ENCODE measurements around the gene NPHP4. TPM values are rescaled to one million over a fixed set of nuclear protein-coding genes. Genes with fewer than 3 reads are reported as not detected.

NPHP4 gene
- total RNA-seq, 6 experiments from 2014 or later: 5.0 to 6.8 (median 6.0) TPM

- no peaks in the 10 kb centered on the region for H3K4me1 Mint-ChIP-seq (ENCODE audit: low read depth)
- no peak overlapping the region for H3K4me3 Mint-ChIP-seq
- peaks cover 6% of the 10 kb centered on the region; the same call in 1 of the 2 replicates for H3K36me3 Mint-ChIP-seq (ENCODE audit: low read depth)
- TF ChIP-seq CTCF (IDR thresholded peaks at IDR 0.05): no peak
- no peaks in the 10 kb centered on the region for H3K9me3 Mint-ChIP-seq
- no peak for DNase-seq
- H3K27ac Mint-ChIP-seq: no peak overlapping the region
- no peaks in the 10 kb centered on the region for H3K27me3 Mint-ChIP-seq (ENCODE audit: insufficient read depth)
Observed at GRCh38 chr1:5906966-5907365, 85.3 kb downstream of the NPHP4 start.

GRCh38 chr1:5906116-5906515 lies 86.1 kb downstream of the NPHP4 start:
- Mint-ChIP-seq H3K4me1 (ENCODE audit: low read depth) (no peaks in the 10 kb centered on the region), H3K36me3 (ENCODE audit: low read depth) (peaks cover 6% of the 10 kb centered on the region; the same call in 1 of the 2 replicates), H3K27ac (no peak overlapping the region), H3K4me3 (no peak overlapping the region), H3K27me3 (ENCODE audit: insufficient read depth) (no peaks in the 10 kb centered on the region), H3K9me3 (no peaks in the 10 kb centered on the region)
- no peak for TF ChIP-seq CTCF (IDR thresholded peaks at IDR 0.05)
- no peak for DNase-seq

GRCh38 chr1:5905436-5905835 lies 86.8 kb downstream of the NPHP4 start:
- H3K4me1 Mint-ChIP-seq (ENCODE audit: low read depth): no peaks in the 10 kb centered on the region
- no peaks in the 10 kb centered on the region for H3K27me3 Mint-ChIP-seq (ENCODE audit: insufficient read depth)
- no peak overlapping the region for H3K4me3 Mint-ChIP-seq
- no peak for TF ChIP-seq CTCF (IDR thresholded peaks at IDR 0.05)
- DNase-seq: no peak
- H3K27ac Mint-ChIP-seq: no peak overlapping the region
- peaks cover 6% of the 10 kb centered on the region; the same call in 1 of the 2 replicates for H3K36me3 Mint-ChIP-seq (ENCODE audit: low read depth)
- no peaks in the 10 kb centered on the region for H3K9me3 Mint-ChIP-seq

GRCh38 chr1:5904551-5904950 lies 87.7 kb downstream of the NPHP4 start:
- no peaks in the 10 kb centered on the region for H3K9me3 Mint-ChIP-seq
- peaks cover 6% of the 10 kb centered on the region; the same call in 1 of the 2 replicates for H3K36me3 Mint-ChIP-seq (ENCODE audit: low read depth)
- no peak for TF ChIP-seq CTCF (IDR thresholded peaks at IDR 0.05)
- DNase-seq: no peak
- H3K4me3 Mint-ChIP-seq: no peak overlapping the region
- H3K27me3 Mint-ChIP-seq (ENCODE audit: insufficient read depth): no peaks in the 10 kb centered on the region
- no peak overlapping the region for H3K27ac Mint-ChIP-seq
- H3K4me1 Mint-ChIP-seq (ENCODE audit: low read depth): no peaks in the 10 kb centered on the region

GRCh38 chr1:5903680-5904079 lies 88.5 kb downstream of the NPHP4 start:
- H3K4me1 Mint-ChIP-seq (ENCODE audit: low read depth): no peaks in the 10 kb centered on the region
- no peaks in the 10 kb centered on the region for H3K27me3 Mint-ChIP-seq (ENCODE audit: insufficient read depth)
- no peaks in the 10 kb centered on the region for H3K9me3 Mint-ChIP-seq
- H3K4me3 Mint-ChIP-seq: no peak overlapping the region
- H3K36me3 Mint-ChIP-seq (ENCODE audit: low read depth): peaks cover 6% of the 10 kb centered on the region; the same call in 1 of the 2 replicates
- DNase-seq: no peak
- H3K27ac Mint-ChIP-seq: no peak overlapping the region
- no peak for TF ChIP-seq CTCF (IDR thresholded peaks at IDR 0.05)

- DNase-seq: no peak
- Mint-ChIP-seq H3K4me3 (no peak overlapping the region), H3K36me3 (ENCODE audit: low read depth) (peaks cover 6% of the 10 kb centered on the region; the same call in 1 of the 2 replicates), H3K27me3 (ENCODE audit: insufficient read depth) (no peaks in the 10 kb centered on the region), H3K27ac (no peak overlapping the region), H3K4me1 (ENCODE audit: low read depth) (no peaks in the 10 kb centered on the region), H3K9me3 (no peaks in the 10 kb centered on the region)
- no peak for TF ChIP-seq CTCF (IDR thresholded peaks at IDR 0.05)
Observed at GRCh38 chr1:5903031-5903430, 89.2 kb downstream of the NPHP4 start.
